Activated naive CD4-positive, alpha-beta T cell treated with anti-CD3 and anti-CD28 coated beads, Interleukin-2, amount 50 U/mL, for 72 hours (primary cell): Measurements from ENCODE around the gene UPF3B. TPM values are rescaled to one million over a fixed set of nuclear protein-coding genes. Genes with fewer than 3 reads are reported as not detected.
A peak's percentile ranks its signal among the peaks of the same experiment; 100 is the strongest.
"Not testable (repeated sequence)": the region's sequence is repeated elsewhere in the genome, so short reads cannot be mapped to it uniquely, and the experiment has no call there.

Experiments used
- ATAC-seq, 2 donors: fragments of 150-1000 bp; cut with Tn5 transposase; 2 replicates each; pipeline ENCODE4 v1.10.0; 2021; ENCODE audit warnings: mild to moderate bottlenecking in 2 of 2, moderate library complexity in 2 of 2
- DNase-seq, 2 donors: peaks; one replicate each; pipeline ENCODE4 v3.0.0; 2021 to 2022; ENCODE audit warnings: low spot score in 2 of 2
- H3K27ac Mint-ChIP-seq, 2 donors: one replicate each; pipeline ENCODE4 v1.8.0; 2022; ENCODE audit warnings: mild to moderate bottlenecking in 2 of 2, mixed read lengths in 2 of 2
- H3K36me3 Mint-ChIP-seq, 2 donors: one replicate each; pipeline ENCODE4 v1.8.0; 2022; ENCODE audit warnings: mixed read lengths in 2 of 2
- H3K9me3 Mint-ChIP-seq, 2 donors: one replicate each; pipeline ENCODE4 v1.8.0; 2022; ENCODE audit warnings: mixed read lengths in 2 of 2
- total RNA-seq, 2 donors: library from RNA; stranded (reverse); gene quantifications; one replicate each; pipeline ENCODE4 v1.2.3, GENCODE V29; 2022

UPF3B gene
- total RNA-seq, 2 donors from 2014 or later = 17.5 to 28.9 TPM

GRCh38 chrX:119853444-119853843 lies 681 bp upstream of the UPF3B start:
- ATAC-seq = no peak
- no peak for DNase-seq
- peak overlapping the region; percentile 90 to 99 for H3K27ac Mint-ChIP-seq
- H3K9me3 Mint-ChIP-seq = no peaks in the 10 kb centered on the region
- H3K36me3 Mint-ChIP-seq = peaks cover 7 to 12% of the 10 kb centered on the region in 2 donors

DNA sequence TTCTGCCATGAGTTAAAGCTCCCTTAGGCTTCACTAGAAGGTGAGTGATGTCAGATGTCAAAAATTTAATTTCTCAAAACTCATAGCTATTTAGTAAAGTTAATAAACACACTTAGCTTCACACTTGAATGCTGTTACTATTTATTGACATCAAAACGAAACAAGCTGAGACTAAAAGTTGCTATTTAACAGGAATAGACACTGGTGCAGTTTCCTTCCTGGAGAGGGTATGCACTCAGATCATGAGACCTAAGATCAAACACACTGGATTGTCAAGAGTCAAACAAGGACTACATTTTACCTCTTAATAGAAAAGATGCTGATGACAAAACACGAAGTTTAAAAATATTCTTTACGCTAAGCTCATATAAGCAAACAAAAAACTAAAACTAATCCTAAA lies 18.9 kb downstream of the UPF3B start:
- Mint-ChIP-seq H3K9me3 (no peaks in the 10 kb centered on the region), H3K27ac (no peak overlapping the region), H3K36me3 (peaks cover 19 to 26% of the 10 kb centered on the region in 2 donors)
- DNase-seq = no peak
- ATAC-seq = no peak

- Mint-ChIP-seq H3K36me3 (peaks cover 6 to 19% of the 10 kb centered on the region in 2 donors), H3K27ac (no peak overlapping the region), H3K9me3 (no peaks in the 10 kb centered on the region)
- ATAC-seq (peak; percentile 30 to 53), DNase-seq (no peak)
Measured at GRCh38 chrX:119828446-119828845, 24.3 kb downstream of the UPF3B start.

DNA sequence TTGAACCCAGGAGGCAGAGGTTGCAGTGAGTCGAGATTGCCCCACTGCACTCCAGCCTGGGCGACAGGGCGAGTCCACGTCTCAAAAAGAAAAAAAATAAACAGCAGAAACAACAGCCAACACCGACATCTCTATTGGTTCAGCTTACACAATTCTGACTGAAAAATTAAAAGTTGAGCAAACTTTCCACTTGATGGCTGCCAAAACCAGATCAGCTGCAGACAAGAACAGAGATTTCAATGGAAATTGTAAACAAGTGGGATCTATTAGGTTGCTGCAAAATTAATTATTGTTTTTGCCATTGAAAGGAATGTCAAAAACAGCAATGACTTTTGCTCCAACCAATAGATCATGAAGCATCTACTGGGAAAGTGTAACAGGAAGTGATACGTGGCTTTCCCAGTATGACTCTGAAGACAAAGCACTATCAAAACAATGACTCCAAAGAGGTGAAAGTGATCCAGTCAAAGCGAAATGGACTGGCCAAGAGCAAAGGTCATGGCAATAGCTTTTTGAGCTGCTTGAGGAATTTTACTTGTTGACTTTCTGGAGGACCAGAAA lies 26.3 kb downstream of the UPF3B start:
- peak in 1 of 2 donors; percentile 5 for DNase-seq
- peaks cover 6 to 19% of the 10 kb centered on the region in 2 donors for H3K36me3 Mint-ChIP-seq
- no peaks in the 10 kb centered on the region for H3K9me3 Mint-ChIP-seq
- ATAC-seq = peak; percentile 84 to 94
- H3K27ac Mint-ChIP-seq = peak overlapping the region in 1 of 2 donors; percentile 66

GRCh38 chrX:119824221-119824620 lies 28.5 kb downstream of the UPF3B start:
- not testable (repeated sequence) for DNase-seq, H3K27ac Mint-ChIP-seq, H3K9me3 Mint-ChIP-seq, H3K36me3 Mint-ChIP-seq, ATAC-seq

DNA sequence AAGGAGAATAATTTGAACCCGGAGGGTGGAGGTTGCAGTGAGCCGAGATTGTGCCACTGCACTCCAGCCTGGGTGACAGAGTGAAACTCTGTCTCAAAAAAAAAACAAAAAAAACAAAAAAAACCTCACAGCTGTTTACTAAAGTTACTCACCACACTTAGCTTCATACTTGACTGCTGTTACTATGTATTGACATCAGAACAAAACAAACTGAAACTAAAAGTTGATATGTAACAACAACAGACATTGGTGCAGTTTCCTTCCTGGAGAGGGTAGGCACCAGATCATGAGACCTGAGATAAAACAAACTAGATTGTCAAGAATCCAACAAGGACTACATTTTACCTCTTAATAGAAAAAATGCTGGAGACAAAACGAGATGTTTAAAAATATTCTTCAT lies 31.1 kb downstream of the UPF3B start:
- not testable (repeated sequence) for DNase-seq, H3K27ac Mint-ChIP-seq, H3K9me3 Mint-ChIP-seq, H3K36me3 Mint-ChIP-seq
- ATAC-seq = peak in 1 of 2 donors; percentile 85

- Mint-ChIP-seq H3K27ac (peak overlapping the region in 1 of 2 donors; percentile 36), H3K9me3 (no peaks in the 10 kb centered on the region), H3K36me3 (no peaks in the 10 kb centered on the region)
- DNase-seq = no peak
- ATAC-seq = no peak
Measured at GRCh38 chrX:119817130-119817690, 35.6 kb downstream of the UPF3B start.

GRCh38 chrX:119816300-119816699 lies 36.5 kb downstream of the UPF3B start:
- ATAC-seq (no peak), DNase-seq (no peak)

DNA sequence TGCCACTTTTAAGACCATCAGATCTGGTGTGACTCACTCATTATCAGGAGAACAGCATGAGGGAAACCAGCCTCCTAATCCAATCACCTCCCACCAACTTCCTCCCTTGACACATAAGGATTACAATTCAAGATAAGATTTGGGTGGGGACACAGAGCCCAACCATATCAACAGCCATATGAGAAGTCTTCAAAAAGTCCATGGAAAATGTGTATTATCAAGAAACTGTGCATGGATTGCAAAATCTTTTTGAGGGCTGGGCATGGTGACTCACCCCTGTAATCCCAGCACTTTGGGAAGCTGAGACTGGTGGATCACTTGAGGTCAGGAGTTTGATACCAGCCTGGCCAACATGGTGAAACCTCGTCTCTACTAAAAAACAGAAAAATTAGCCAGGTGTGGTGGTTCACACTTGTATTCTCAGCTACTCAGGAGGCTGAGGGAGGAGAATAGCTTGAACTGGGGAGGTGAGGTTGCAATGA lies 43.5 kb downstream of the UPF3B start:
- H3K36me3 Mint-ChIP-seq = no peaks in the 10 kb centered on the region
- ATAC-seq (no peak), DNase-seq (no peak)
- no peaks in the 10 kb centered on the region for H3K9me3 Mint-ChIP-seq
- no peak overlapping the region for H3K27ac Mint-ChIP-seq

More at GRCh38 chrX:119816300-119816699, 36.5 kb downstream of the UPF3B start:
- no peaks in the 10 kb centered on the region for H3K36me3 Mint-ChIP-seq
- no peaks in the 10 kb centered on the region for H3K9me3 Mint-ChIP-seq
- no peak overlapping the region for H3K27ac Mint-ChIP-seq

DNA sequence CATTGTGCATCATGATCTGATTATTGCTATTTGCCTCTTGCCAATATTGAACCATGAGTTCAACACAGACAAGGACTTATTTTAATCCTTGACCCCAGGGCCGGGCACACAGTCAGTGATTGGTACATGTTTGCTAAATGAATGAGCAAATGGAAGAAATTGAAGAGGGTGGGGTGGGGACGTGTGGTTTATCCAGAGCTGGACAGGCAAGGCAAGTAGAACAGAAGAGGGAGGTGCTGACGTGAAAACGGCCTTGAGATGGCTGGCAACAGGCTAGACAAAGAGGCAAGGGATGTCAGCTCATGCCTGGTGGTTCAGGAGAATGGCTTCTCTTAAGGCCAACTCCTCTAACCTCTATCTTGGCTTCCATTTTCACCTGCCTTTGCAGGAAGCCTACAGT lies 44.3 kb downstream of the UPF3B start:
- ATAC-seq, H3K9me3 Mint-ChIP-seq, H3K27ac Mint-ChIP-seq, DNase-seq, H3K36me3 Mint-ChIP-seq: not testable (repeated sequence)

DNA sequence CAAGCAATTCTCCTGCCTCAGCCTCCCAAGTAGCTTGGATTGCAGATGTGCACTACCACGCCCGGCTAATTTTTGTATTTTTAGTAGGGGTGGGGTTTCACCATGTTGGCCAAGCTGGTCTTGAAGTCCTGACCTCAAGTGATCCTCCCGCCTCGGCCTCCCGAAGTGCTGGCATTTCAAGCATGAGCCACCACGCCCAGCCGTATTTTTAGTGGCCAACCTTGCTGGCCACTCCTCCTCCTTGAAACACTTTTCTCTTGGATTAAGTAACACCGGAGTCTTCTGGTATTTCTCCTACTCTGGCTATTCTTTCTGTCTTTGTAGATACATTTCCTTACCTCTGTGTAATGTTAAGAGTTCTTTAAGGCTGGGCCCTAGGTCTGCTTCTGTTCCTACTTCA lies 50.2 kb downstream of the UPF3B start:
- ATAC-seq = no peak
- Mint-ChIP-seq H3K27ac (no peak overlapping the region), H3K36me3 (no peaks in the 10 kb centered on the region), H3K9me3 (no peaks in the 10 kb centered on the region)
- no peak for DNase-seq

GRCh38 chrX:119801253-119802221 lies 51.2 kb downstream of the UPF3B start:
- DNase-seq (no peak), ATAC-seq (no peak)
- H3K9me3 Mint-ChIP-seq = no peaks in the 10 kb centered on the region
- H3K36me3 Mint-ChIP-seq = no peaks in the 10 kb centered on the region
- H3K27ac Mint-ChIP-seq = no peak overlapping the region

DNA sequence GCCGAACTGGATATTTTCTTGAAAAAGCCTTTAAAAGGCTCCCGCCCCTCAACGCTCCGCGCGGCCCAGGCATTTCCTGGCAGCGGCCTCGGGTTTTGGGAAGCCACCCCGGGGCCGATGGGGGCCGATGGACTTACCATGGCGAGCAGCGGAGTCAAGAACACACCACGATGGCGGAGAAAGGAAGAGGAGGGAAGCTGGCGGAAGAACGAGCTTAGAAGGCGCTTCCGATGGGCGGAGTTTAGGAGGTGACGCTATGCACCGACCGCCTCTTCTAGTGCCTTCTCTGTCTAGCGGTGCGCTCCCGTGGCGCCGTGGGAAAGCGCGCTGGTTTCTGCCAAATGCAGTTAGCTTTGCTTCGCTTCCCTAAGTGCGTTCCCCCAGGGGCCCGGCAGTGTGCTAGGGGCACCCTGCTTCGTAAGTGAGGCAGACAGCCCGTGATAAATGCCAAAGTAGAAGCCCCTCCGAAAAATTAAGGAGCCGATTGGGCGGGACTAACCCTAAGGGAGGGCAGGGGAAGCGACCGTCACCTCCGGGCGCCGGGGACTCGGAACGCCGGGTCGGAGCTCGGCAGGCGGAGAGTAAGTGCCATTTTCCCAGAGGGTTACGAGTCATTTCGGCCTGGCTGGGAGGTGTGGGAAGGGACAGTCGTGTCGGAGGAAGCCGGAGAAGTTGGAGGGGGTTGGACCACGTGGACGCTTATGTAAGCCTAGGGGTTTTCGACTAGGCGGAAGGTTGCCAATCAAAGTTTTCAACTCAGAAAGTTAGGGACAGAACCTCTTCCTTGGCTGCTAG lies 61.1 kb downstream of the UPF3B start, which contains the start of gene RPL39:
RPL39 (minus strand) TSS at position 194 of the 795 bp plus-strand sequence; CDS start at position 140, 54 bp downstream.
- ATAC-seq = peak; percentile 95
- peaks cover 27 to 31% of the 10 kb centered on the region in 2 donors for H3K36me3 Mint-ChIP-seq
- no peaks in the 10 kb centered on the region for H3K9me3 Mint-ChIP-seq
- H3K27ac Mint-ChIP-seq = peak within 1 kb of the TSS; percentile 98 to 100
- peak; percentile 70 to 85 for DNase-seq

- Mint-ChIP-seq H3K36me3 (peaks cover 27 to 34% of the 10 kb centered on the region in 2 donors), H3K27ac (peak overlapping the region; percentile 98 to 100), H3K9me3 (no peaks in the 10 kb centered on the region)
- ATAC-seq (peak; percentile 14 to 18), DNase-seq (peak; percentile 15 to 54)
Measured at GRCh38 chrX:119790977-119791436, 61.8 kb downstream of the UPF3B start.

DNA sequence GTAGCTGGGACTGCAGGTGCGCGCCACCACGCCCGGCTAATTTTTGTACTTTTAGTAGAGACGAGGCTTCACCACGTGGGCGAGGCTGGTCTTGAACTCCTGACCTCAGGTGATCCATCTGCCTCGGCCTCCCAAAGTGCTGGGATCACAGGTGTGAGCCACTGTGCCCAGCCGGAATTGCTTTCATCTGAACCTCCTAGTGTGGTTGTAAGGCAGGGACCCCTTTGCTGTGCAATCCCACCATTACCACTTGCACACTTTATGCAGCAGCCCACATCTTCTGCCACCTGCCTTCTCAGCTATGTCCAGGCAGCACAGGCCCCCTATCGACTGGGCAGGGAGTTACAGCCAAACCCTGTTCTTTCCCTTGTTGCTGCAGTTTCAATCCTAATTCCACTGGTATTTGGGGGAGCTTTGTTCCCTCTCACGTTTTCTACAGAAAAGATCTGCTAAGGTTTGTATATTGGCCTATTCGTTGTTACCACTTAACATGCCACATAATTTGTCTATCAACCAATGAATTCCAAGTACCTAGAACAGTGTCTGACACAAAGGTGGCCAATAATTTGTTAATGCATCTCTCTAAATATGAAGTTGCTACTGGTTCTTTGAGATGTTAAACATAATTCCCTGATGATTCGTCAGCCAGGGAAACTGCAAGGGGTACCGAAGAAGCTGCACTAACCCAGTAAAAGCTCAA lies 67.9 kb downstream of the UPF3B start:
- Mint-ChIP-seq H3K36me3 (peaks cover 19 to 24% of the 10 kb centered on the region in 2 donors), H3K27ac (peak overlapping the region in 1 of 2 donors; percentile 85), H3K9me3 (no peaks in the 10 kb centered on the region)
- peak; percentile 50 to 57 for ATAC-seq
- DNase-seq = peak in 1 of 2 donors; percentile 40
